WI38 (cell line): ENCODE data around the gene GLYR1.

ENCODE experiments used
- H3K4me3 ChIP-seq: 2 replicates; pipeline ENCODE4 v1.5.1; 2011; ENCODE audit warnings: low read depth, mild to moderate bottlenecking, control low read depth, low read length
- TF ChIP-seq, protein P1 (sequence below): IDR thresholded peaks from 2 replicates; pipeline ENCODE4 v1.5.1; 2012; ENCODE audit warnings: low read depth, mild to moderate bottlenecking, control low read depth, low read length

Gene GLYR1

DNA sequence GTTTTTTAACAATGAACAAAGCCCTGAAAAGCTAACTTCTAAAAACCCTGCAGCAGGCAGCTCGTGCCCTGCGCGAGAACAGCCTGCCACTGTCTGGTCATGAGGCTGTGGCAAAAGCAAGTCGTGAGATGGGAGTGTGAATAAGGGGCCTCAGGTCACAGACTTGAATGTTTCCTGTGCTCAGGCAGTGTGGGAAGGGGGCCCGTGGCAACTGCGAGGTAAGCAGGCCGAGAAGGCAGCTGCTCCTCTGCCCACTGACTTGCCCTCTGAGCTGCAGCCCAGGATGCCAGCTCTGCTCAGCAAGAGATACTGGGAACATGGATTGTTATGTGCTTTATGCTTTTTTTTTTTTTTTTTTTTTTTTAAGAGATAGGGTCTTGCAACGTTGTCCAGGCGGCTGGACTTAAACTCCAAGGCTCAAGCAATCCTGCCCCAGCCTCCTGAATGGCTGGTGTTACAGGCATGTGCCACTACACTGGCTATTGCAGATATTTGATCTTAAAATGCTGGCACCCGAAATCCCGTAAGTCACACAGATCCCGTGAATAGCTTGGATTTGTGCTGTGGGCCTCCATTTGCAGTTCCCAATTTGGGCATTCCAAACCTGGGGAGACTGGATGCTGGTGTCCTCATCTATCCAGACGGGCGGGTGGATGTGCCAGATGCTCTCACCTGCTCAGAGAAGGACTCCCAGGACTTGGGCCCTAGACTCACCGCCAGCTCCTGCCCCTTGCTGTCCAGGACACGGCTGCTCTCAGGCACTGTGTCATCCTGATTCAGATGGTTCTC lies 44.2 kb upstream of the GLYR1 start:
- no peak overlapping the region for H3K4me3 ChIP-seq
- TF ChIP-seq, protein P1, sequence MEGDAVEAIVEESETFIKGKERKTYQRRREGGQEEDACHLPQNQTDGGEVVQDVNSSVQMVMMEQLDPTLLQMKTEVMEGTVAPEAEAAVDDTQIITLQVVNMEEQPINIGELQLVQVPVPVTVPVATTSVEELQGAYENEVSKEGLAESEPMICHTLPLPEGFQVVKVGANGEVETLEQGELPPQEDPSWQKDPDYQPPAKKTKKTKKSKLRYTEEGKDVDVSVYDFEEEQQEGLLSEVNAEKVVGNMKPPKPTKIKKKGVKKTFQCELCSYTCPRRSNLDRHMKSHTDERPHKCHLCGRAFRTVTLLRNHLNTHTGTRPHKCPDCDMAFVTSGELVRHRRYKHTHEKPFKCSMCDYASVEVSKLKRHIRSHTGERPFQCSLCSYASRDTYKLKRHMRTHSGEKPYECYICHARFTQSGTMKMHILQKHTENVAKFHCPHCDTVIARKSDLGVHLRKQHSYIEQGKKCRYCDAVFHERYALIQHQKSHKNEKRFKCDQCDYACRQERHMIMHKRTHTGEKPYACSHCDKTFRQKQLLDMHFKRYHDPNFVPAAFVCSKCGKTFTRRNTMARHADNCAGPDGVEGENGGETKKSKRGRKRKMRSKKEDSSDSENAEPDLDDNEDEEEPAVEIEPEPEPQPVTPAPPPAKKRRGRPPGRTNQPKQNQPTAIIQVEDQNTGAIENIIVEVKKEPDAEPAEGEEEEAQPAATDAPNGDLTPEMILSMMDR = no peak

DNA sequence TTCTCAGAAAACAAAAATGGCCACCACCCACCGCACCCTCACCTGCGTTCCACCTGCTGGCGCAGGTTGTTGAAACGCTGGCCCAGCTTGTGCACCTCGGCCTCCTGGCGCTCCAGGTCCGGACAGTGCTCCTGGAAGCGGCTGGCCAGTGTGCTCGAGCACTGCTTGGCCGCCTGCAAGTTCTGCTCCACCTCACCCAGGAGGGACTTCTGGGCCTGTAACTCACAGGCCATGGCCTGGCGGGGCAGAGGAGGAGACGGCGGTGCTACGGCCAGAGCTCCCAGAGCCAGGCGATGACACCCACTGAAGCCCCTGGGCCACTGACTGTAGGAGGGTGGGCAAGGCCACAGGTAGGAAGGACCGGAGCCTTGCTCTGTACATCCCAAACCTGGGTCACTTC lies 43.6 kb upstream of the GLYR1 start:
- H3K4me3 ChIP-seq = no peak overlapping the region

DNA sequence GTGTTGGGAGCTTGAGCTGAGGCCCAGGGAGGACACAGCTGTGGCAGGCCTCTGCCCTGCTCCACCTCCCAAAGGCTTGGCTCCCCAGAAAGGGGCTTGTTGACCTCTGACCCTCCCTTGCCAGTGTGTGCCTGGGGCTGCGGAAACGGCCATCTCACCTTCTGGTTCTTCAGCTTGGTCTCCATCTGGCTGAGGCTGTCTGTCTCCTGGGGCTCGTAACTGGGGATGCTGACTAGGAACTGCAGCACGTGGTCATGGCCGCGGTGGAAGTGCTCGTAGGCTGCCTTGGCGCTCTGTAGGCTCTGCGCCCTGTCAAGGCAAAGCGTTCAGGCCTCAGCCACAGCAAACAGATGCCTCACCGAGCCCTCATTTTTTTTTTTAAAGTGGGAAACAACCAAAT lies 42.9 kb upstream of the GLYR1 start:
- TF ChIP-seq, protein P1 = no peak
- H3K4me3 ChIP-seq = no peak overlapping the region

More for the DNA sequence above, 43.6 kb upstream of the GLYR1 start:
- TF ChIP-seq, protein P1 = no peak

DNA sequence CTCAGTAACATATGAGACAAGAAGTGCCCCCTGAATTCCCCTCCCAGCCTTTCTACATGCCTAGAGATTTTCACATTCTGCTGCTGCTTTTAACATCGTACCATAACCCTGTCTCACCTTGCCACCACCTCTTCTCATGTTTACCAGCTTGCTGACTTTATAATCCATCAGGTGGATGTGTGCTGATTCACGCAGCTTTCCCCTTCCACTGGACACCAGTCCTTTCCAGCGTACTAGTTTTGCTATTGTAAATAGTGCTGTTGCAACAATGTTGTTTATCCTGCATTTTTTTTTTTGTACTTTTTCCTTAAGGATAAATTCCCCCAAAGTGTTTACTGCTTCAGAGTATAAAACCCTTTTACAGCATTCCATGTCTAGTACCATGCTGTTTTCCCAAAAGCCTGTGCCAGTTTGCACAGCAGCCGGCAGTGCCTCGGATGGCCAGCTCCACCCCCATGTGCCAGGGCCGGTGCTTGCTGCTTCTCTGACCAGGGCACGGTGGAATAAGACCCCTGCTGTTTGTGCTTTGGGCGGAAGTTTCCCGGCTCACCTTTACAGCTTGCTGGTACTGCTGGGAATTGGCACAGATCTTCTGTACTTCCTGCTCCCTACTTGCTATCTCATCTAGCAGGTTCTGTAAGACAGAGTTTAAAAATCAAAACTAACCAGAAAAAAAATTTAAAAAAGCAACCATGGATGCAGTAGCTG lies 41.5 kb upstream of the GLYR1 start:
- no peak overlapping the region for H3K4me3 ChIP-seq
- TF ChIP-seq, protein P1 = no peak

DNA sequence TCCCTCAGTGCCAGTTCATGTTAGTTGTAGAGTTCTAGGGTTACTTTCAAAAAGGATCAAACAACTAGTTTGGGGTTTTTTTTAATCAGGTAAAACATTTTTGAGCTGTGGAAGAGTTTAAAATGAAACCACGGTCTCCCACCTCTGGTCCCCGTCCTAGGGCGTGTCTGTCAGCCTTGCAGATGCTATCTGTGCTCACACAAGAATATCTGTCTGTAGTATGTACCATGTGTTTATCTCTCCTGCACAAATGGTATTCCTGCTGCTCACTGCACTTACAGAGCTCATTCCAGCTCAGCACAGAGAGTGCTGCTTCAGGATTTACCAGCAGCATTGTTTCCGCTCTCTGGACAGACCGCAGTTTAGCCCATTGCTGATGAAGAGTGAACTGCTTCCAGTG lies 39.1 kb upstream of the GLYR1 start:
- H3K4me3 ChIP-seq = no peak overlapping the region
- TF ChIP-seq, protein P1 = no peak

DNA sequence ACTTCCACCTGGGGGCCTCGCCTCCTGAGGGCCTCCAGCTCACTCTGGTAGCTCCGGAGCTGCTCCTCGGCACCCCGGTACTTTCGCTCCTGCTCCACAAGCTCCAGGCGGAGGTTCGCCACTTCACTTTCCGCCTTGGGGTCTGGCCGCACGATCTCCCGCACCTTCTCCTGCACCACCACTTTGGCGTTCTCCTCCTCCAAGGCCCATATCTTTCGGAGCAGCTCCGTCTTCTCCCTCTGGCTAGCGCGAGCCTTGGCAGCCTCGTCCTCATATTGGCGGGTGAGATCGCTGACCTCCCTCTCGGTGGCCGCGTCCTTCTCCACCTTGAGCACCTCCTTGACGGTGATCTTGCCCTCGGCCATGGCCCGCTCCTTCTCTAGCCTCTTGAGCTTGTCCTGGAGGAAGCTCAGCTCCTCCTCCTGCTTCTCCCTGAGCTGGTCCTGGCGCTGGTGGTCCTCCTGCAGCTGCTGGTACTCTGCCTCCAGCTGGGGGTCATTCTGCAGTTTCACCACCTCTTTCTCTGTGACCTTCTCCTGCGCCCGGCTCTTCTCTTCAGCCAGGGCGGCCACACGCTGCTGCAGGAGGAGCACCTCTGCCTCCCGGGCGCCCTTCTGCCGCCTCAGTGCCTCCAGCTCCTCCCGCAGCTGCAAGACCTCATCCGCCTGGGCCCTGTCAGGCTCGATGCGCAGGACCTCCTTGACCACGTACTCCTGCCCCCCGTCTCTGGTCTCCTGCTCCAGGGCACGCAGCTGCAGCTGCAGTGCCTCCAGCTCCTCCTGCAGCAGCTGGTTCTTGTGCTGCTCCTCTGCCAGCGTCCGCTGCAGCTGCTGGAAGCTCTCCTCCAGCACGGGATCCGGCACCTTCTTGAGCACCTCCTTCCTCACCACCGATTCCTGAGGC lies 38.1 kb upstream of the GLYR1 start:
- no peak overlapping the region for H3K4me3 ChIP-seq
- TF ChIP-seq, protein P1 = no peak
